ENCODE data around the gene FCRL5.

- TF ChIP-seq POLR2AphosphoS5 (IDR thresholded peaks at IDR 0.05; ENCODE audit: low read depth, low read length) (no peak), POLR2A (IDR thresholded peaks at IDR 0.05; ENCODE audit: low read depth, low read length) (no peak)
These were observed 40.0 kb downstream of the FCRL5 start for GRCh38 chr1:157512036-157512969.

All from GM12892 (cell line).